ENCODE data around the gene SGMS1.

- TF ChIP-seq, protein P1, sequence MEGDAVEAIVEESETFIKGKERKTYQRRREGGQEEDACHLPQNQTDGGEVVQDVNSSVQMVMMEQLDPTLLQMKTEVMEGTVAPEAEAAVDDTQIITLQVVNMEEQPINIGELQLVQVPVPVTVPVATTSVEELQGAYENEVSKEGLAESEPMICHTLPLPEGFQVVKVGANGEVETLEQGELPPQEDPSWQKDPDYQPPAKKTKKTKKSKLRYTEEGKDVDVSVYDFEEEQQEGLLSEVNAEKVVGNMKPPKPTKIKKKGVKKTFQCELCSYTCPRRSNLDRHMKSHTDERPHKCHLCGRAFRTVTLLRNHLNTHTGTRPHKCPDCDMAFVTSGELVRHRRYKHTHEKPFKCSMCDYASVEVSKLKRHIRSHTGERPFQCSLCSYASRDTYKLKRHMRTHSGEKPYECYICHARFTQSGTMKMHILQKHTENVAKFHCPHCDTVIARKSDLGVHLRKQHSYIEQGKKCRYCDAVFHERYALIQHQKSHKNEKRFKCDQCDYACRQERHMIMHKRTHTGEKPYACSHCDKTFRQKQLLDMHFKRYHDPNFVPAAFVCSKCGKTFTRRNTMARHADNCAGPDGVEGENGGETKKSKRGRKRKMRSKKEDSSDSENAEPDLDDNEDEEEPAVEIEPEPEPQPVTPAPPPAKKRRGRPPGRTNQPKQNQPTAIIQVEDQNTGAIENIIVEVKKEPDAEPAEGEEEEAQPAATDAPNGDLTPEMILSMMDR (IDR thresholded peaks at IDR 0.05): no peak
- no peak for TF ChIP-seq ZFX (IDR thresholded peaks at IDR 0.05; ENCODE audit: borderline replicate concordance)
Observed at GRCh38 chr10:50600831-50601477, 22.8 kb downstream of the SGMS1 start.
